Osteocyte (in vitro differentiated cells): ENCODE results near the gene WIPI1. TPM values are rescaled to one million over a fixed set of nuclear protein-coding genes. Genes with fewer than 3 reads are reported as not detected.

ENCODE experiments used
- DNase-seq: peaks from one replicate; pipeline ENCODE4 v3.0.0; 2021; ENCODE audit warnings: mixed read lengths; ENCODE audit not compliant: unreplicated experiment; ENCODE audit errors: extremely low spot score
- H3K27ac Mint-ChIP-seq: one replicate; pipeline ENCODE4 v1.8.0; 2021; ENCODE audit warnings: mild to moderate bottlenecking, mixed read lengths; ENCODE audit not compliant: unreplicated experiment
- H3K27me3 Mint-ChIP-seq: one replicate; pipeline ENCODE4 v1.8.0; 2021; ENCODE audit warnings: mixed read lengths; ENCODE audit not compliant: unreplicated experiment
- H3K36me3 Mint-ChIP-seq: one replicate; pipeline ENCODE4 v1.8.0; 2021; ENCODE audit warnings: mixed read lengths; ENCODE audit not compliant: unreplicated experiment
- H3K4me1 Mint-ChIP-seq: one replicate; pipeline ENCODE4 v1.8.0; 2021; ENCODE audit warnings: mixed read lengths; ENCODE audit not compliant: unreplicated experiment
- H3K4me3 Mint-ChIP-seq: one replicate; pipeline ENCODE4 v1.8.0; 2021; ENCODE audit warnings: mild to moderate bottlenecking, moderate library complexity, mixed read lengths; ENCODE audit not compliant: unreplicated experiment
- H3K9me3 Mint-ChIP-seq: one replicate; pipeline ENCODE4 v1.8.0; 2021; ENCODE audit warnings: mixed read lengths; ENCODE audit not compliant: unreplicated experiment
- long read RNA-seq: library from polyadenylated mRNA; unstranded; transcript quantifications from one replicate; pipeline ENCODE4 v2.0.0, GENCODE V29; 2021
- total RNA-seq: library from RNA; stranded (reverse); gene quantifications from 2 replicates; pipeline ENCODE4 v1.2.1, GENCODE V29; 2021
- TF ChIP-seq, protein P1 (sequence below): fragments of 200-600 bp; sonication (generic); IDR thresholded peaks from 2 replicates; pipeline ENCODE4 v1.5.0; 2021; ENCODE audit warnings: antibody characterized with exemption, mild to moderate bottlenecking, moderate library complexity

The WIPI1 gene
- total RNA-seq = 74.5 and 78.1 TPM in 2 replicates
- long read RNA-seq, transcript WIPI1-202 (12 exons, 1,575 nt) = minor isoform, 39 of 220 reads
- long read RNA-seq, transcript WIPI1-201 (13 exons, 1,832 nt) = major isoform, 136 of 220 reads
- long read RNA-seq, partial matches to known transcripts = 20 of 220 reads
- long read RNA-seq, other reads (novel, unspliced or antisense) = 23 of 220 reads

DNA sequence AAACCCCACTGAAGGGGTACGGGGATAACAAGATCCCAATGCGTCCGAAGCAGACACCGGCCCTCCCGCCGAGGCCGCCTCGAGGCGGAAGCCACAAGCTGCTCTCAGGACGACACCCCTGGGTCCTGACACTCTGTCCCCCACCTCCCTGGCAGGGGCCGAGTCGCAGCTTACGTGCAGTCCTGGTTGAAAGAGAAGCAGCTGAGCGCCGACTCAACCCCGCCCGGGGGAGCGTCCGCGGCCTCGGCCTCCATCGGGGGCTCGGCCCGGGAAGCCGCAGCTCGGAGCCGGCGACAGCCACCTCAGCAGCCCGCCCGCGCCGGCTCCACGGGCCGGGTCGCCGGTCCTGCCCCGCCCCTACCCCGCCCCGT, at the start of gene WIPI1:
Gene WIPI1, minus strand, starts transcription at position 329 of the 371 bp plus-strand sequence. Its CDS starts 75 bp downstream, at position 254.
- TF ChIP-seq, protein P1, sequence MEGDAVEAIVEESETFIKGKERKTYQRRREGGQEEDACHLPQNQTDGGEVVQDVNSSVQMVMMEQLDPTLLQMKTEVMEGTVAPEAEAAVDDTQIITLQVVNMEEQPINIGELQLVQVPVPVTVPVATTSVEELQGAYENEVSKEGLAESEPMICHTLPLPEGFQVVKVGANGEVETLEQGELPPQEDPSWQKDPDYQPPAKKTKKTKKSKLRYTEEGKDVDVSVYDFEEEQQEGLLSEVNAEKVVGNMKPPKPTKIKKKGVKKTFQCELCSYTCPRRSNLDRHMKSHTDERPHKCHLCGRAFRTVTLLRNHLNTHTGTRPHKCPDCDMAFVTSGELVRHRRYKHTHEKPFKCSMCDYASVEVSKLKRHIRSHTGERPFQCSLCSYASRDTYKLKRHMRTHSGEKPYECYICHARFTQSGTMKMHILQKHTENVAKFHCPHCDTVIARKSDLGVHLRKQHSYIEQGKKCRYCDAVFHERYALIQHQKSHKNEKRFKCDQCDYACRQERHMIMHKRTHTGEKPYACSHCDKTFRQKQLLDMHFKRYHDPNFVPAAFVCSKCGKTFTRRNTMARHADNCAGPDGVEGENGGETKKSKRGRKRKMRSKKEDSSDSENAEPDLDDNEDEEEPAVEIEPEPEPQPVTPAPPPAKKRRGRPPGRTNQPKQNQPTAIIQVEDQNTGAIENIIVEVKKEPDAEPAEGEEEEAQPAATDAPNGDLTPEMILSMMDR = no peak
- Mint-ChIP-seq H3K36me3 (peaks cover 7% of the 10 kb centered on the region), H3K27ac (peak within 1 kb of the TSS; percentile 99), H3K4me3 (peak within 1 kb of the TSS; percentile 99), H3K4me1 (peaks cover 35% of the 10 kb centered on the region), H3K27me3 (peaks cover 8% of the 10 kb centered on the region), H3K9me3 (no peaks in the 10 kb centered on the region)
- DNase-seq = no peak

- Mint-ChIP-seq H3K27ac (no peak overlapping the region), H3K9me3 (no peaks in the 10 kb centered on the region), H3K36me3 (no peaks in the 10 kb centered on the region), H3K4me1 (peaks cover 9% of the 10 kb centered on the region), H3K4me3 (no peak overlapping the region), H3K27me3 (peaks cover 10% of the 10 kb centered on the region)
- TF ChIP-seq, protein P1 = no peak
- no peak for DNase-seq
Measured at GRCh38 chr17:68505951-68506350, 48.7 kb upstream of the WIPI1 start.

GRCh38 chr17:68501074-68501473, 43.8 kb upstream of the WIPI1 start:
- H3K9me3 Mint-ChIP-seq = no peaks in the 10 kb centered on the region
- TF ChIP-seq, protein P1 = no peak
- peaks cover 22% of the 10 kb centered on the region for H3K27me3 Mint-ChIP-seq
- H3K36me3 Mint-ChIP-seq = no peaks in the 10 kb centered on the region
- no peak overlapping the region for H3K27ac Mint-ChIP-seq
- no peak overlapping the region for H3K4me3 Mint-ChIP-seq
- no peaks in the 10 kb centered on the region for H3K4me1 Mint-ChIP-seq
- DNase-seq = no peak

DNA sequence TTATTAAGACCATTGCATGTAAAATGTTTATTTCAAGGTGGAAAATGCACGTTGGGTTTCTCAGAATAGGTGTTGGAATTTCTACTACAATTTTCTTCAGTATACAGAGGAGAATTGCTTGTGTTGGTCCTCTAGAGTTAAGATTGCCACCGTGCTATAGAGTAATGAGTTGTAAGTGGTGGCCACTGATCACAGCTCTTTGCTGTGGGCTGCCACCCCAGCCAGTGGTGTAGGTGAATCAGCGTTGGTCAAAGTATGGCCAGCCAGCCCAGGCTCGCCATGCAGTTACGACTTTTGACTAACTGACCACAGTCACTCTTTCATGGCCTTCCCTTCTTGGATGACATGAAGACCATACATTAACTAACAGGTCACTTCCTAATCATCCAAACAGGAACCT, 42.3 kb upstream of the WIPI1 start:
- peaks cover 22% of the 10 kb centered on the region for H3K27me3 Mint-ChIP-seq
- no peaks in the 10 kb centered on the region for H3K36me3 Mint-ChIP-seq
- H3K4me1 Mint-ChIP-seq = no peaks in the 10 kb centered on the region
- H3K9me3 Mint-ChIP-seq = no peaks in the 10 kb centered on the region
- DNase-seq = no peak
- TF ChIP-seq, protein P1 = no peak
- H3K27ac Mint-ChIP-seq = no peak overlapping the region
- no peak overlapping the region for H3K4me3 Mint-ChIP-seq

DNA sequence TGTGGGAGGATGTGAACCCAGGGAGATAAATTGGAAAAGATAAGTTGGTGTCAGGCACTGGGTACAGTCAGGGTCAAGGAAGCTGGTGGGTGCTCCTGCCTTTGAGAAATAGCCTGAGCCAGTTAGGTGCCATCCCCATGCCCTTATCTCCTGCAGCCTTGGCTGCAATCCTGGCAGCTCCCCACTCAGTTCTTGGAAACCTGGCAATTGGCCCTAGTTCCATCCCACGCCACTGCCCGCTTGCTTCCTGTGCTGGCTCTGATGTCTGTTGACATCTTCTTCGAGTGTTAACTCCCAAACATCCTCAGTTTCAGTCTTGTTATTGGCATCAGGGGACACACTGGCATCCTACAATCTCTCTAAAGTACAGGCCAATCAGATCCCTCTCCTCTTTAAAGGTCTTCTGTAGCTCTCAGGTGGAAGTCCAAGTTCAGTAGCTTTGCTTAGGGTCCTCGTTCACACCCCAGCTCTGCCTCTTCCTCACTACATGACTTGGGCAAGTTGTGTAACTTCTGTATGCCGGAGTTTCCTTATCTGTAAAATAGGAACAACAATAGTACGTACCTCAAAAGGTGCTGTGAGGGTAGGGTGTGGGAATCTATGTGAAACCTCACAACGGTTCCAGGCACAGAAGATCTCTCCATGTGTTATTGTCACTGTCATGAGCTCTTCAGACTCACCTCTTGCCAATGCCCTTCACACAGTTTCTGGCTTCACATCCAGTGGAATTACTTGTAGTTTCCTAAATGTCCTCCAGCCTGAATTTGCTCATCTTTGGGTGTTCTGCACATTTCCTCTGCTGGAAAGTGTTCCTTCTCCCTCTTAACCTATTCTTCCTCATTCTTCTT, 41.4 kb upstream of the WIPI1 start:
- no peak for DNase-seq
- Mint-ChIP-seq H3K36me3 (no peaks in the 10 kb centered on the region), H3K9me3 (no peaks in the 10 kb centered on the region), H3K27me3 (peaks cover 22% of the 10 kb centered on the region), H3K4me3 (no peak overlapping the region), H3K27ac (no peak overlapping the region), H3K4me1 (no peaks in the 10 kb centered on the region)
- TF ChIP-seq, protein P1 = no peak
